HepG2 (cell line): Measurements from ENCODE around the gene NHERF2. TPM values are rescaled to one million over a fixed set of nuclear protein-coding genes. Genes with fewer than 3 reads are reported as not detected.

Source experiments
- FOXC1 ChIP-seq: sonication (generic); formaldehyde crosslinking; IDR thresholded peaks from 2 replicates; pipeline ENCODE4 v1.8.0; 2022; ENCODE audit warnings: mild to moderate bottlenecking, missing genetic modification reagents, borderline replicate concordance
- FOXO1 ChIP-seq: sonication (generic); formaldehyde crosslinking; IDR thresholded peaks from 2 replicates; pipeline ENCODE4 v1.4.0; 2020; ENCODE audit warnings: missing genetic modification reagents
- KLF16 ChIP-seq, 2 experiments: sonication (generic) in 1 of 2; formaldehyde crosslinking in 1 of 2; IDR thresholded peaks; 2 replicates each; pipeline versions ENCODE4 v1.6.1 to v1.8.0; 2016 to 2023; ENCODE audit warnings: missing genetic modification reagents in 2 of 2, missing compliant biosample characterization in 1 of 2
- MATR3 ChIP-seq: sonication (generic); formaldehyde crosslinking; IDR thresholded peaks from 2 replicates; pipeline ENCODE4 v1.4.0; 2020; ENCODE audit warnings: missing genetic modification reagents
- MTF2 ChIP-seq: sonication (generic); formaldehyde crosslinking; IDR thresholded peaks from 2 replicates; pipeline ENCODE4 v1.5.0; 2020; ENCODE audit warnings: missing genetic modification reagents, borderline replicate concordance
- MXD4 ChIP-seq: IDR thresholded peaks from 2 replicates; pipeline ENCODE4 v1.6.1; 2016; ENCODE audit warnings: mild to moderate bottlenecking, missing biosample characterization, missing genetic modification reagents
- STAG1 ChIP-seq: sonication (generic); formaldehyde crosslinking; IDR thresholded peaks from 2 replicates; pipeline ENCODE4 v1.4.0; 2020; ENCODE audit warnings: missing genetic modification reagents
- ZNF543 ChIP-seq: sonication (generic); formaldehyde crosslinking; IDR thresholded peaks from 2 replicates; pipeline ENCODE4 v1.4.0; 2020; ENCODE audit warnings: mild to moderate bottlenecking, missing genetic modification reagents
- polyA plus RNA-seq, 8 experiments: library from polyadenylated mRNA; depleted of rRNA in 3 of 8; stranded (reverse) in 7 of 8; unstranded in 1 of 8; fragments of >200 nt; fragmentation: Illumina TruSeq in 4 of 8; extraction: Trizol in 4 of 8; gene quantifications; 2 replicates each; pipeline versions ENCODE4 v1.2.1 to v1.2.3, GENCODE V29; 2011 to 2016; ENCODE audit warnings: low read depth in 4 of 8, missing spikeins in 1 of 8, mixed read lengths in 1 of 8; ENCODE audit not compliant: insufficient read depth in 1 of 8
- total RNA-seq, 5 experiments: library from RNA; depleted of rRNA; stranded (reverse); fragments of >200 nt; fragmentation: Illumina TruSeq; extraction: Trizol; gene quantifications; 2 replicates each; pipeline ENCODE4 v1.2.3, GENCODE V29; 2016; ENCODE audit warnings: low read depth in 1 of 5
- TF ChIP-seq, protein P1 (sequence below): sonication (generic); formaldehyde crosslinking; IDR thresholded peaks from 2 replicates; pipeline ENCODE4 v1.4.0; 2020; ENCODE audit warnings: missing genetic modification reagents, borderline replicate concordance
- TF ChIP-seq, protein P2 (sequence below): sonication (generic); formaldehyde crosslinking; conservative IDR thresholded peaks from 2 replicates; pipeline ENCODE4 v1.8.0; 2022; ENCODE audit warnings: mild to moderate bottlenecking, moderate library complexity, missing genetic modification reagents
- TF ChIP-seq, protein P3 (sequence below): sonication (generic); formaldehyde crosslinking; IDR thresholded peaks from 2 replicates; pipeline ENCODE4 v1.5.1; 2020; ENCODE audit warnings: missing genetic modification reagents, mild to moderate bottlenecking, borderline replicate concordance
- TF ChIP-seq, protein P4 (sequence below): IDR thresholded peaks from 2 replicates; pipeline ENCODE4 v1.4.0; 2020; ENCODE audit warnings: mild to moderate bottlenecking, missing genetic modification reagents
- TF ChIP-seq, protein P5 (sequence below): sonication (generic); formaldehyde crosslinking; conservative IDR thresholded peaks from 2 replicates; pipeline ENCODE4 v1.4.0; 2020; ENCODE audit warnings: missing genetic modification reagents

Gene NHERF2
- total and polyA plus RNA-seq, 2 of the 13 experiments (the other 11 are each of a cell fraction or from before 2014, with no cell fraction given): 23.7 to 39.3 TPM

DNA sequence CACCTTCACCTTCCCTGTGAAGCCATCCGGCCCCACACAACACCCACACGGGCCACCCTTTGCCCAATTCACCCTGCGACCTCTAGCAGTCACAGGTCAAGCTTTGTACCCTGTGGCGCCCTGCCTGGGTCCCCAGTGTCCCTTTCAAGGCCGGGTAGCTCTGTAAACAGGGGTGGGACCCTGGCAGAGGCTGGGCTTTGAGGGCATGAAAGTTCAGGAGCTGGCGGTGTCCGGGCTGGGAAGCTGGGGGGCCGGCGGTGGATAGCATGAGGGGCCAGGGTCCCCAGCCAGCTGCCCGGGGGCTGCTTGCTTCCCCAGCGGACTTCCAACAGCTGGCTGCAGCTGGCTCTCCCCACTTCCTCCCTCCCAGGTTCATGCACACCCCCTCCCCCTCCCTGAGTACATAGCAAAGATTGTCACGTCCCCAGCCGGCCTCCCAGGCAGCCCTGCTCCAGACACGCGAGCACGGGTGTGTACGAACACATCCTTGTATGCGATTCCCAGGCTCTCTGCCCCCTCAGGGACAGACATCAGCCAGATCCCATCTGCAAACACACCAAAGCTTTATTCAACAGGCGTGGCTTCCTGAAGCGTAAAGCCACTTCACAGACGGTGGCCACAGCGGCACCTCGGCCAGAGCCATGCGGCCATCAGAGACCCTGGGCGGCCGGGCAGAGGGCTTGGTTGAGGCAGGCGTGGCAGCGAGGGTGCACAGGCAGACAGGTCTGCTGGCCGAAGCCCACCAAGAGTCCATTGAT, 12.8 kb downstream of the NHERF2 start (continued):
- TF ChIP-seq, protein P1, sequence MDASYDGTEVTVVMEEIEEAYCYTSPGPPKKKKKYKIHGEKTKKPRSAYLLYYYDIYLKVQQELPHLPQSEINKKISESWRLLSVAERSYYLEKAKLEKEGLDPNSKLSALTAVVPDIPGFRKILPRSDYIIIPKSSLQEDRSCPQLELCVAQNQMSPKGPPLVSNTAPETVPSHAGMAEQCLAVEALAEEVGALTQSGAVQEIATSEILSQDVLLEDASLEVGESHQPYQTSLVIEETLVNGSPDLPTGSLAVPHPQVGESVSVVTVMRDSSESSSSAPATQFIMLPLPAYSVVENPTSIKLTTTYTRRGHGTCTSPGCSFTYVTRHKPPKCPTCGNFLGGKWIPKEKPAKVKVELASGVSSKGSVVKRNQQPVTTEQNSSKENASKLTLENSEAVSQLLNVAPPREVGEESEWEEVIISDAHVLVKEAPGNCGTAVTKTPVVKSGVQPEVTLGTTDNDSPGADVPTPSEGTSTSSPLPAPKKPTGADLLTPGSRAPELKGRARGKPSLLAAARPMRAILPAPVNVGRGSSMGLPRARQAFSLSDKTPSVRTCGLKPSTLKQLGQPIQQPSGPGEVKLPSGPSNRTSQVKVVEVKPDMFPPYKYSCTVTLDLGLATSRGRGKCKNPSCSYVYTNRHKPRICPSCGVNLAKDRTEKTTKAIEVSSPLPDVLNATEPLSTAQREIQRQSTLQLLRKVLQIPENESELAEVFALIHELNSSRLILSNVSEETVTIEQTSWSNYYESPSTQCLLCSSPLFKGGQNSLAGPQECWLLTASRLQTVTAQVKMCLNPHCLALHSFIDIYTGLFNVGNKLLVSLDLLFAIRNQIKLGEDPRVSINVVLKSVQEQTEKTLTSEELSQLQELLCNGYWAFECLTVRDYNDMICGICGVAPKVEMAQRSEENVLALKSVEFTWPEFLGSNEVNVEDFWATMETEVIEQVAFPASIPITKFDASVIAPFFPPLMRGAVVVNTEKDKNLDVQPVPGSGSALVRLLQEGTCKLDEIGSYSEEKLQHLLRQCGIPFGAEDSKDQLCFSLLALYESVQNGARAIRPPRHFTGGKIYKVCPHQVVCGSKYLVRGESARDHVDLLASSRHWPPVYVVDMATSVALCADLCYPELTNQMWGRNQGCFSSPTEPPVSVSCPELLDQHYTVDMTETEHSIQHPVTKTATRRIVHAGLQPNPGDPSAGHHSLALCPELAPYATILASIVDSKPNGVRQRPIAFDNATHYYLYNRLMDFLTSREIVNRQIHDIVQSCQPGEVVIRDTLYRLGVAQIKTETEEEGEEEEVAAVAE (CRISPR knock-in tag): peak; percentile 69; the same call in 1 of the 2 replicates
- TF ChIP-seq FOXC1 (CRISPR knock-in tag) (no peak; the same call in 1 of the 2 replicates), STAG1 (peak; percentile 4; the same call in 1 of the 2 replicates), FOXO1 (CRISPR knock-in tag) (peak; percentile 67; the same call in 1 of the 2 replicates), MATR3 (no peak), MTF2 (CRISPR knock-in tag) (no peak), KLF16 (CRISPR knock-in tag; IDR thresholded peaks at IDR 0.05) (peak in 1 of 2 experiments; percentile 57; a peak in 1 of 4 replicates), MXD4 (CRISPR knock-in tag) (peak; percentile 31; the same call in 1 of the 2 replicates), ZNF543 (peak; percentile 59; the same call in 1 of the 2 replicates)
- TF ChIP-seq, protein P2, sequence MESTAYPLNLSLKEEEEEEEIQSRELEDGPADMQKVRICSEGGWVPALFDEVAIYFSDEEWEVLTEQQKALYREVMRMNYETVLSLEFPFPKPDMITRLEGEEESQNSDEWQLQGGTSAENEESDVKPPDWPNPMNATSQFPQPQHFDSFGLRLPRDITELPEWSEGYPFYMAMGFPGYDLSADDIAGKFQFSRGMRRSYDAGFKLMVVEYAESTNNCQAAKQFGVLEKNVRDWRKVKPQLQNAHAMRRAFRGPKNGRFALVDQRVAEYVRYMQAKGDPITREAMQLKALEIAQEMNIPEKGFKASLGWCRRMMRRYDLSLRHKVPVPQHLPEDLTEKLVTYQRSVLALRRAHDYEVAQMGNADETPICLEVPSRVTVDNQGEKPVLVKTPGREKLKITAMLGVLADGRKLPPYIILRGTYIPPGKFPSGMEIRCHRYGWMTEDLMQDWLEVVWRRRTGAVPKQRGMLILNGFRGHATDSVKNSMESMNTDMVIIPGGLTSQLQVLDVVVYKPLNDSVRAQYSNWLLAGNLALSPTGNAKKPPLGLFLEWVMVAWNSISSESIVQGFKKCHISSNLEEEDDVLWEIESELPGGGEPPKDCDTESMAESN (CRISPR knock-in tag): peak; percentile 49; the same call in 1 of the 2 replicates
- TF ChIP-seq, protein P3, sequence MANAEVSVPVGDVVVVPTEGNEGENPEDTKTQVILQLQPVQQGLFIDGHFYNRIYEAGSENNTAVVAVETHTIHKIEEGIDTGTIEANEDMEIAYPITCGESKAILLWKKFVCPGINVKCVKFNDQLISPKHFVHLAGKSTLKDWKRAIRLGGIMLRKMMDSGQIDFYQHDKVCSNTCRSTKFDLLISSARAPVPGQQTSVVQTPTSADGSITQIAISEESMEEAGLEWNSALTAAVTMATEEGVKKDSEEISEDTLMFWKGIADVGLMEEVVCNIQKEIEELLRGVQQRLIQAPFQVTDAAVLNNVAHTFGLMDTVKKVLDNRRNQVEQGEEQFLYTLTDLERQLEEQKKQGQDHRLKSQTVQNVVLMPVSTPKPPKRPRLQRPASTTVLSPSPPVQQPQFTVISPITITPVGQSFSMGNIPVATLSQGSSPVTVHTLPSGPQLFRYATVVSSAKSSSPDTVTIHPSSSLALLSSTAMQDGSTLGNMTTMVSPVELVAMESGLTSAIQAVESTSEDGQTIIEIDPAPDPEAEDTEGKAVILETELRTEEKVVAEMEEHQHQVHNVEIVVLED: peak; percentile 50; the same call in 1 of the 2 replicates
- TF ChIP-seq, protein P4, sequence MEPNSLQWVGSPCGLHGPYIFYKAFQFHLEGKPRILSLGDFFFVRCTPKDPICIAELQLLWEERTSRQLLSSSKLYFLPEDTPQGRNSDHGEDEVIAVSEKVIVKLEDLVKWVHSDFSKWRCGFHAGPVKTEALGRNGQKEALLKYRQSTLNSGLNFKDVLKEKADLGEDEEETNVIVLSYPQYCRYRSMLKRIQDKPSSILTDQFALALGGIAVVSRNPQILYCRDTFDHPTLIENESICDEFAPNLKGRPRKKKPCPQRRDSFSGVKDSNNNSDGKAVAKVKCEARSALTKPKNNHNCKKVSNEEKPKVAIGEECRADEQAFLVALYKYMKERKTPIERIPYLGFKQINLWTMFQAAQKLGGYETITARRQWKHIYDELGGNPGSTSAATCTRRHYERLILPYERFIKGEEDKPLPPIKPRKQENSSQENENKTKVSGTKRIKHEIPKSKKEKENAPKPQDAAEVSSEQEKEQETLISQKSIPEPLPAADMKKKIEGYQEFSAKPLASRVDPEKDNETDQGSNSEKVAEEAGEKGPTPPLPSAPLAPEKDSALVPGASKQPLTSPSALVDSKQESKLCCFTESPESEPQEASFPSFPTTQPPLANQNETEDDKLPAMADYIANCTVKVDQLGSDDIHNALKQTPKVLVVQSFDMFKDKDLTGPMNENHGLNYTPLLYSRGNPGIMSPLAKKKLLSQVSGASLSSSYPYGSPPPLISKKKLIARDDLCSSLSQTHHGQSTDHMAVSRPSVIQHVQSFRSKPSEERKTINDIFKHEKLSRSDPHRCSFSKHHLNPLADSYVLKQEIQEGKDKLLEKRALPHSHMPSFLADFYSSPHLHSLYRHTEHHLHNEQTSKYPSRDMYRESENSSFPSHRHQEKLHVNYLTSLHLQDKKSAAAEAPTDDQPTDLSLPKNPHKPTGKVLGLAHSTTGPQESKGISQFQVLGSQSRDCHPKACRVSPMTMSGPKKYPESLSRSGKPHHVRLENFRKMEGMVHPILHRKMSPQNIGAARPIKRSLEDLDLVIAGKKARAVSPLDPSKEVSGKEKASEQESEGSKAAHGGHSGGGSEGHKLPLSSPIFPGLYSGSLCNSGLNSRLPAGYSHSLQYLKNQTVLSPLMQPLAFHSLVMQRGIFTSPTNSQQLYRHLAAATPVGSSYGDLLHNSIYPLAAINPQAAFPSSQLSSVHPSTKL: peak; percentile 81
- TF ChIP-seq, protein P5, sequence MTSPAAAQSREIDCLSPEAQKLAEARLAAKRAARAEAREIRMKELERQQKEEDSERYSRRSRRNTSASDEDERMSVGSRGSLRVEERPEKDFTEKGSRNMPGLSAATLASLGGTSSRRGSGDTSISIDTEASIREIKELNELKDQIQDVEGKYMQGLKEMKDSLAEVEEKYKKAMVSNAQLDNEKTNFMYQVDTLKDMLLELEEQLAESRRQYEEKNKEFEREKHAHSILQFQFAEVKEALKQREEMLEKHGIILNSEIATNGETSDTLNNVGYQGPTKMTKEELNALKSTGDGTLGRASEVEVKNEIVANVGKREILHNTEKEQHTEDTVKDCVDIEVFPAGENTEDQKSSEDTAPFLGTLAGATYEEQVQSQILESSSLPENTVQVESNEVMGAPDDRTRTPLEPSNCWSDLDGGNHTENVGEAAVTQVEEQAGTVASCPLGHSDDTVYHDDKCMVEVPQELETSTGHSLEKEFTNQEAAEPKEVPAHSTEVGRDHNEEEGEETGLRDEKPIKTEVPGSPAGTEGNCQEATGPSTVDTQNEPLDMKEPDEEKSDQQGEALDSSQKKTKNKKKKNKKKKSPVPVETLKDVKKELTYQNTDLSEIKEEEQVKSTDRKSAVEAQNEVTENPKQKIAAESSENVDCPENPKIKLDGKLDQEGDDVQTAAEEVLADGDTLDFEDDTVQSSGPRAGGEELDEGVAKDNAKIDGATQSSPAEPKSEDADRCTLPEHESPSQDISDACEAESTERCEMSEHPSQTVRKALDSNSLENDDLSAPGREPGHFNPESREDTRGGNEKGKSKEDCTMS (CRISPR knock-in tag): no peak
